ENCODE results near the gene CUL9. TPM values are rescaled to one million over a fixed set of nuclear protein-coding genes. Genes with fewer than 3 reads are reported as not detected.

The CUL9 gene
- total RNA-seq, 1 donor from 2014 or later, result 11.1 TPM

DNA sequence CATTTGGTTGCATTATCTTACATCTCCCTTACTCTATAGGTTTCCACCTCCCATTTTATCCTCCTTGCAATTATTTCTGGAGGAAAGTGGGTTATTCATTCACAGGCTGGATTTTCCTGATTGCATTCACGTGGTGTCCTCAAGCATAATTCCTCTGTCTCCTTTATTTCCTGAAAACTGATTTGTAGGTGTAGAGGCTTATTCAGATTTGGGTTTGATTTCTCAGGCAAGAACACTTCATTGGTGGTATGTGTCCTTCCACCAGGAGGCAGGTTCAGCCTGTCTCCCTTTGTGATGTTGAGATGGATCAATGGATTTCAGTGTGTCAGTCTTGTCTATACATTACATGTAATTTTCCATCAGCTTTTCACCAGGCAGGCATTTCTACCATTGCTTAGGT, 30.0 kb downstream of the CUL9 start:
- peaks cover 4% of the 10 kb centered on the region for H3K9me3 Mint-ChIP-seq (ENCODE audit: unreplicated experiment)
- no peak overlapping the region for H3K27ac Mint-ChIP-seq (ENCODE audit: unreplicated experiment)
- Histone ChIP-seq H3K27ac (ENCODE audit: low read depth, low read length) (no peak overlapping the region), H3K9me3 (ENCODE audit: insufficient read depth, low read depth, low read length) (no peaks in the 10 kb centered on the region), H3K36me3 (ENCODE audit: insufficient read depth, low read length) (peaks cover 5% of the 10 kb centered on the region), H3K4me3 (ENCODE audit: insufficient read depth, low read depth, low read length) (no peak overlapping the region), H3K9ac (ENCODE audit: low read length) (no peak overlapping the region), H4K20me1 (ENCODE audit: insufficient read depth, low read length) (no peaks in the 10 kb centered on the region), H3K4me2 (ENCODE audit: low read length) (no peak overlapping the region), H3K79me2 (ENCODE audit: insufficient read depth, low read length) (no peaks in the 10 kb centered on the region), H3K27me3 (ENCODE audit: insufficient read depth, low read length) (no peaks in the 10 kb centered on the region), H3K4me1 (ENCODE audit: insufficient read depth, low read length) (no peaks in the 10 kb centered on the region), H2AFZ (ENCODE audit: low read depth, low read length) (no peak overlapping the region)
- no peaks in the 10 kb centered on the region for H3K27me3 Mint-ChIP-seq (ENCODE audit: low read depth, unreplicated experiment)
- DNase-seq (ENCODE audit: low read depth) (no peak), FAIRE-seq (no peak)
- H3K4me1 Mint-ChIP-seq (ENCODE audit: low read depth, unreplicated experiment), result no peaks in the 10 kb centered on the region
- H3K36me3 Mint-ChIP-seq (ENCODE audit: low read depth, unreplicated experiment), result peaks cover 30% of the 10 kb centered on the region
- H3K4me3 Mint-ChIP-seq (ENCODE audit: unreplicated experiment), result no peak overlapping the region
- TF ChIP-seq, protein P1, sequence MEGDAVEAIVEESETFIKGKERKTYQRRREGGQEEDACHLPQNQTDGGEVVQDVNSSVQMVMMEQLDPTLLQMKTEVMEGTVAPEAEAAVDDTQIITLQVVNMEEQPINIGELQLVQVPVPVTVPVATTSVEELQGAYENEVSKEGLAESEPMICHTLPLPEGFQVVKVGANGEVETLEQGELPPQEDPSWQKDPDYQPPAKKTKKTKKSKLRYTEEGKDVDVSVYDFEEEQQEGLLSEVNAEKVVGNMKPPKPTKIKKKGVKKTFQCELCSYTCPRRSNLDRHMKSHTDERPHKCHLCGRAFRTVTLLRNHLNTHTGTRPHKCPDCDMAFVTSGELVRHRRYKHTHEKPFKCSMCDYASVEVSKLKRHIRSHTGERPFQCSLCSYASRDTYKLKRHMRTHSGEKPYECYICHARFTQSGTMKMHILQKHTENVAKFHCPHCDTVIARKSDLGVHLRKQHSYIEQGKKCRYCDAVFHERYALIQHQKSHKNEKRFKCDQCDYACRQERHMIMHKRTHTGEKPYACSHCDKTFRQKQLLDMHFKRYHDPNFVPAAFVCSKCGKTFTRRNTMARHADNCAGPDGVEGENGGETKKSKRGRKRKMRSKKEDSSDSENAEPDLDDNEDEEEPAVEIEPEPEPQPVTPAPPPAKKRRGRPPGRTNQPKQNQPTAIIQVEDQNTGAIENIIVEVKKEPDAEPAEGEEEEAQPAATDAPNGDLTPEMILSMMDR (IDR thresholded peaks at IDR 0.05; ENCODE audit: insufficient read depth, low read depth, low read length), result no peak
- TF ChIP-seq EZH2 (IDR thresholded peaks at IDR 0.05; ENCODE audit: insufficient read depth, low read length), result no peak

DNA sequence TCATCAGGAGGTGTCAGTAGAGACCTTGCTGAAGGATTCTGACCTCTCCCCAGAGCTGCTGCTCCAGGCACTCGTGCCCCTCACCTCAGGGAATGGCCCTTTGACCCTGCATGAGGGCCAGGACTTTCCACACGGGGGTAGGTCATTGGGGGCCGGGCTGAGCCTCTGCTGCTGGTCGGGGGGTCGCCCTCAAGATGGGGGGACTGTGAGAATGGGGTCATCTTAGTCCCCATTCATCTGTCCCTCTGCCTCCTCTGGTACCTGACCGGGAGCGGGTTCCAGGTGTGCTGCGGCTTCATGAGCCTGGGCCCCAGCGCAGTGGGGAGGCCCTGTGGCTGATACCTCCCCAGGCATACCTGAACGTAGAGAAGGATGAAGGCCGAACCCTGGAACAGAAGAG, 31.4 kb downstream of the CUL9 start:
- H3K4me3 Mint-ChIP-seq (ENCODE audit: unreplicated experiment), result peak overlapping the region; percentile 60
- Histone ChIP-seq H3K4me1 (ENCODE audit: insufficient read depth, low read length) (no peaks in the 10 kb centered on the region), H3K27me3 (ENCODE audit: insufficient read depth, low read length) (no peaks in the 10 kb centered on the region), H3K4me2 (ENCODE audit: low read length) (no peak overlapping the region), H3K9ac (ENCODE audit: low read length) (no peak overlapping the region), H3K36me3 (ENCODE audit: insufficient read depth, low read length) (peaks cover 5% of the 10 kb centered on the region), H3K4me3 (ENCODE audit: insufficient read depth, low read depth, low read length) (no peak overlapping the region), H3K27ac (ENCODE audit: low read depth, low read length) (no peak overlapping the region), H2AFZ (ENCODE audit: low read depth, low read length) (no peak overlapping the region), H3K79me2 (ENCODE audit: insufficient read depth, low read length) (no peaks in the 10 kb centered on the region), H3K9me3 (ENCODE audit: insufficient read depth, low read depth, low read length) (no peaks in the 10 kb centered on the region), H4K20me1 (ENCODE audit: insufficient read depth, low read length) (no peaks in the 10 kb centered on the region)
- no peak for TF ChIP-seq EZH2 (IDR thresholded peaks at IDR 0.05; ENCODE audit: insufficient read depth, low read length)
- TF ChIP-seq, protein P1 (IDR thresholded peaks at IDR 0.05; ENCODE audit: insufficient read depth, low read depth, low read length), result no peak
- no peak overlapping the region for H3K27ac Mint-ChIP-seq (ENCODE audit: unreplicated experiment)
- peaks cover 2% of the 10 kb centered on the region for H3K9me3 Mint-ChIP-seq (ENCODE audit: unreplicated experiment)
- H3K4me1 Mint-ChIP-seq (ENCODE audit: low read depth, unreplicated experiment), result no peaks in the 10 kb centered on the region
- peaks cover 34% of the 10 kb centered on the region for H3K36me3 Mint-ChIP-seq (ENCODE audit: low read depth, unreplicated experiment)
- FAIRE-seq (no peak), DNase-seq (ENCODE audit: low read depth) (no peak)
- no peaks in the 10 kb centered on the region for H3K27me3 Mint-ChIP-seq (ENCODE audit: low read depth, unreplicated experiment)

DNA sequence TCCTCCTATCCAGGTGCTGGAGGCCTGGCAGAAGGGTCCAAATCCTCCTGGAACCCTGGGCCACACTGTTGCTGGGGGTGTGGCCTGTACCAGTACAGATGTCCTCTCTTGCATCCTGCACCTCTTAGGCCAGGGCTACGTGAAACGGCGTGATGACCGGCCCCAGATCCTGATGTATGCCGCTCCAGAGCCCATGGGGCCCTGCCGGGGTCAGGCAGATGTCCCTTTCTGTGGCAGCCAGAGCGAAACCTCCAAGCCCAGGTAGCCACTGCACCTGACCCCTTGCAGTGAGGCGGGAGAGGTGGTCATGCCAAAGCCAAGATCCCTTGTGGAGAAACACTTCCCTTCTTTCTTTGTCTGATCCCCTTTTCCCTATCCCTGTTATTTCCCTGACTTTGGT, 33.1 kb downstream of the CUL9 start:
- no peaks in the 10 kb centered on the region for H3K27me3 ChIP-seq (ENCODE audit: insufficient read depth, low read length)
- no peak overlapping the region for H3K9ac ChIP-seq (ENCODE audit: low read length)
- no peak overlapping the region for H3K27ac Mint-ChIP-seq (ENCODE audit: unreplicated experiment)
- no peak overlapping the region for H3K4me3 Mint-ChIP-seq (ENCODE audit: unreplicated experiment)
- H3K9me3 Mint-ChIP-seq (ENCODE audit: unreplicated experiment), result peaks cover 2% of the 10 kb centered on the region
- H3K36me3 ChIP-seq (ENCODE audit: insufficient read depth, low read length), result peaks cover 5% of the 10 kb centered on the region
- no peaks in the 10 kb centered on the region for H3K4me1 ChIP-seq (ENCODE audit: insufficient read depth, low read length)
- no peak for DNase-seq (ENCODE audit: low read depth)
- H3K4me1 Mint-ChIP-seq (ENCODE audit: low read depth, unreplicated experiment), result no peaks in the 10 kb centered on the region
- H2AFZ ChIP-seq (ENCODE audit: low read depth, low read length), result no peak overlapping the region
- H3K79me2 ChIP-seq (ENCODE audit: insufficient read depth, low read length), result no peaks in the 10 kb centered on the region
- peaks cover 40% of the 10 kb centered on the region for H3K36me3 Mint-ChIP-seq (ENCODE audit: low read depth, unreplicated experiment)
- TF ChIP-seq, protein P1 (IDR thresholded peaks at IDR 0.05; ENCODE audit: insufficient read depth, low read depth, low read length), result no peak
- TF ChIP-seq EZH2 (IDR thresholded peaks at IDR 0.05; ENCODE audit: insufficient read depth, low read length), result no peak
- H3K27me3 Mint-ChIP-seq (ENCODE audit: low read depth, unreplicated experiment), result no peaks in the 10 kb centered on the region
- no peaks in the 10 kb centered on the region for H3K9me3 ChIP-seq (ENCODE audit: insufficient read depth, low read depth, low read length)
- FAIRE-seq, result no peak
- H4K20me1 ChIP-seq (ENCODE audit: insufficient read depth, low read length), result no peaks in the 10 kb centered on the region
- no peak overlapping the region for H3K4me3 ChIP-seq (ENCODE audit: insufficient read depth, low read depth, low read length)
- no peak overlapping the region for H3K4me2 ChIP-seq (ENCODE audit: low read length)
- no peak overlapping the region for H3K27ac ChIP-seq (ENCODE audit: low read depth, low read length)

Measured in astrocyte (in vitro differentiated cells and primary cell).